Bronchial epithelial cell (primary cell): Measurements from ENCODE around the gene CDH2. TPM values are rescaled to one million over a fixed set of nuclear protein-coding genes. Genes with fewer than 3 reads are reported as not detected.

Experiments
- DNase-seq: peaks from one replicate; pipeline ENCODE4 v3.0.0-alpha.2; 2010; ENCODE audit warnings: low read depth
- FAIRE-seq: peaks from 2 replicates; lab custom pipeline; 2011; peaks lifted over from hg19 to GRCh38; lab: Jason Lieb, UNC
- H3K27me3 ChIP-seq: 2 replicates; pipeline ENCODE4 v1.5.1; 2011; ENCODE audit warnings: low read length; ENCODE audit not compliant: control insufficient read depth, insufficient read depth
- H3K36me3 ChIP-seq: 2 replicates; pipeline ENCODE4 v1.5.1; 2011; ENCODE audit warnings: low read length; ENCODE audit not compliant: control insufficient read depth, insufficient read depth
- H3K4me3 ChIP-seq: 2 replicates; pipeline ENCODE4 v1.5.1; 2011; ENCODE audit warnings: mild to moderate bottlenecking, low read depth, low read length, control low read depth
- CTCF ChIP-seq: IDR thresholded peaks from 2 replicates; pipeline ENCODE4 v1.5.1; 2011; ENCODE audit warnings: mild to moderate bottlenecking, moderate library complexity, low read length, control low read depth, inconsistent platforms; ENCODE audit not compliant: insufficient read depth, severe bottlenecking
- total RNA-seq: library from RNA; depleted of rRNA; stranded (reverse); fragments of >200 nt; gene quantifications from 2 replicates; pipeline ENCODE4 v1.2.1, GENCODE V29; 2014

Gene CDH2
- total RNA-seq, 1 donor from 2014 or later: 0.79 TPM

GRCh38 chr18:28109781-28110560 is 67.0 kb downstream of the CDH2 start:
- Histone ChIP-seq H3K36me3 (no peaks in the 10 kb centered on the region), H3K27me3 (no peaks in the 10 kb centered on the region), H3K4me3 (no peak overlapping the region)
- FAIRE-seq: no peak
- DNase-seq: no peak
- TF ChIP-seq CTCF: no peak

GRCh38 chr18:28108814-28109213 is 68.1 kb downstream of the CDH2 start:
- FAIRE-seq: no peak
- peak; percentile 46 for DNase-seq
- no peak for TF ChIP-seq CTCF

GRCh38 chr18:28108254-28108653 is 68.7 kb downstream of the CDH2 start:
- no peak for DNase-seq
- Histone ChIP-seq H3K36me3 (no peaks in the 10 kb centered on the region), H3K27me3 (no peaks in the 10 kb centered on the region), H3K4me3 (no peak overlapping the region)
- TF ChIP-seq CTCF: no peak
- FAIRE-seq: no peak

More at GRCh38 chr18:28108814-28109213, 68.1 kb downstream of the CDH2 start:
- Histone ChIP-seq H3K36me3 (no peaks in the 10 kb centered on the region), H3K4me3 (no peak overlapping the region), H3K27me3 (no peaks in the 10 kb centered on the region)

GRCh38 chr18:28099237-28099636 is 77.7 kb downstream of the CDH2 start:
- Histone ChIP-seq H3K27me3 (no peaks in the 10 kb centered on the region), H3K4me3 (no peak overlapping the region), H3K36me3 (no peaks in the 10 kb centered on the region)
- no peak for TF ChIP-seq CTCF
- no peak for DNase-seq
- no peak for FAIRE-seq

GRCh38 chr18:28095631-28096030 is 81.3 kb downstream of the CDH2 start:
- FAIRE-seq (no peak), DNase-seq (peak; percentile 56)
- no peaks in the 10 kb centered on the region for H3K27me3 ChIP-seq
- no peaks in the 10 kb centered on the region for H3K36me3 ChIP-seq
- no peak for TF ChIP-seq CTCF
- no peak overlapping the region for H3K4me3 ChIP-seq

GRCh38 chr18:28095041-28095440 is 81.9 kb downstream of the CDH2 start:
- Histone ChIP-seq H3K4me3 (no peak overlapping the region), H3K36me3 (no peaks in the 10 kb centered on the region), H3K27me3 (no peaks in the 10 kb centered on the region)
- TF ChIP-seq CTCF: no peak
- no peak for FAIRE-seq
- DNase-seq: peak; percentile 28
